Stimulated activated CD4-positive, alpha-beta T cell treated with anti-CD3 and anti-CD28 coated beads, Interleukin-15, amount 100 ng/mL, for 24 hours (primary cell): ENCODE data around the gene SIL1.
"Not testable (repeated sequence)": the region's sequence is repeated elsewhere in the genome, so short reads cannot be mapped to it uniquely, and the experiment has no call there.

Source experiments
- DNase-seq: peaks from one replicate; pipeline ENCODE4 v3.0.0-alpha.2; 2020

The SIL1 gene

GRCh38 chr5:139016186-139016585 is 182.0 kb downstream of the SIL1 start:
- DNase-seq, result no peak

GRCh38 chr5:139014726-139015125 is 183.4 kb downstream of the SIL1 start:
- no peak for DNase-seq

GRCh38 chr5:139012176-139012575 is 186.0 kb downstream of the SIL1 start:
- DNase-seq, result no peak

GRCh38 chr5:139011156-139011555 is 187.0 kb downstream of the SIL1 start:
- not testable (repeated sequence) for DNase-seq

- no peak for DNase-seq
These were observed 193.5 kb downstream of the SIL1 start for GRCh38 chr5:139004374-139005307.

GRCh38 chr5:138999674-139000073 is 198.5 kb downstream of the SIL1 start:
- no peak for DNase-seq

- DNase-seq, result no peak
These were observed 199.6 kb downstream of the SIL1 start for GRCh38 chr5:138998521-138998920.

GRCh38 chr5:138996120-138996519 is 202.0 kb downstream of the SIL1 start:
- no peak for DNase-seq

- no peak for DNase-seq
These were observed 207.1 kb downstream of the SIL1 start for GRCh38 chr5:138990986-138991590.

GRCh38 chr5:138989720-138990119 is 208.4 kb downstream of the SIL1 start:
- DNase-seq, result no peak

- DNase-seq, result no peak
These were observed 211.9 kb downstream of the SIL1 start for GRCh38 chr5:138986186-138986800.

- DNase-seq, result no peak
These were observed 212.5 kb downstream of the SIL1 start for GRCh38 chr5:138985683-138986082.

- DNase-seq, result no peak
These were observed 212.9 kb downstream of the SIL1 start for GRCh38 chr5:138985256-138985655.

GRCh38 chr5:138983984-138984383 is 214.2 kb downstream of the SIL1 start:
- no peak for DNase-seq

- DNase-seq, result peak; percentile 28
These were observed 216.6 kb downstream of the SIL1 start for GRCh38 chr5:138981586-138981985.

- DNase-seq, result no peak
These were observed 217.0 kb downstream of the SIL1 start for GRCh38 chr5:138981131-138981530.

GRCh38 chr5:138980441-138980840 is 217.7 kb downstream of the SIL1 start:
- no peak for DNase-seq

- DNase-seq, result peak; percentile 32
These were observed 218.4 kb downstream of the SIL1 start for GRCh38 chr5:138979684-138980280.

GRCh38 chr5:138978581-138978980 is 219.6 kb downstream of the SIL1 start:
- DNase-seq, result no peak

GRCh38 chr5:138978080-138978479 is 220.1 kb downstream of the SIL1 start:
- DNase-seq, result no peak

- no peak for DNase-seq
These were observed 222.9 kb downstream of the SIL1 start for GRCh38 chr5:138975098-138975847.

GRCh38 chr5:138974227-138975063 is 223.7 kb downstream of the SIL1 start:
- DNase-seq, result no peak
